GM23338 (cell line): ENCODE data around the gene MERTK. TPM values are rescaled to one million over a fixed set of nuclear protein-coding genes. Genes with fewer than 3 reads are reported as not detected.

Source experiments
- ATAC-seq: fragments of 200-7000 bp; cut with Tn5 transposase; 3 replicates; pipeline ENCODE4 v1.9.1; 2020
- DNase-seq: peaks from one replicate; pipeline ENCODE4 v3.0.0-alpha.2; 2015; ENCODE audit warnings: low spot score
- H2AFZ ChIP-seq: fragments of 200-600 bp; sonication (generic); 2 replicates; pipeline ENCODE4 v1.8.0; 2016; ENCODE audit warnings: antibody characterized with exemption, mild to moderate bottlenecking, moderate library complexity
- H3F3A ChIP-seq: fragments of 200-600 bp; sonication (generic); replicated peaks from 2 replicates; pipeline ENCODE4 v1.8.0; 2017; ENCODE audit warnings: antibody characterized with exemption, mixed run types, low read depth
- H3K27ac ChIP-seq: fragments of 200-600 bp; sonication (generic); 2 replicates; pipeline ENCODE4 v1.6.1; 2016; ENCODE audit warnings: low read depth
- H3K27me3 ChIP-seq: fragments of 200-600 bp; sonication (generic); 2 replicates; pipeline ENCODE4 v1.8.0; 2016; ENCODE audit warnings: mild to moderate bottlenecking, mixed run types, moderate library complexity; ENCODE audit not compliant: insufficient read depth
- H3K36me3 ChIP-seq: fragments of 200-600 bp; sonication (generic); 2 replicates; pipeline ENCODE4 v1.8.0; 2016; ENCODE audit warnings: mild to moderate bottlenecking; ENCODE audit not compliant: insufficient read depth
- H3K4me1 ChIP-seq: fragments of 200-600 bp; sonication (generic); 2 replicates; pipeline ENCODE4 v1.8.0; 2016; ENCODE audit warnings: mild to moderate bottlenecking, moderate library complexity; ENCODE audit not compliant: insufficient read depth
- H3K4me2 ChIP-seq: fragments of 200-600 bp; sonication (generic); 2 replicates; pipeline ENCODE4 v1.7.1; 2017; ENCODE audit warnings: mixed run types
- H3K4me3 ChIP-seq: fragments of 200-600 bp; sonication (generic); 2 replicates; pipeline ENCODE4 v1.6.1; 2016; ENCODE audit warnings: mixed run types
- H3K79me2 ChIP-seq: fragments of 200-600 bp; sonication (generic); replicated peaks from 2 replicates; pipeline ENCODE4 v1.8.0; 2017; ENCODE audit warnings: mild to moderate bottlenecking; ENCODE audit not compliant: insufficient read depth
- H3K9me2 ChIP-seq: fragments of 200-600 bp; sonication (generic); 2 replicates; pipeline ENCODE4 v1.8.0; 2017; ENCODE audit not compliant: insufficient read depth
- H4K20me1 ChIP-seq: fragments of 200-600 bp; sonication (generic); replicated peaks from 2 replicates; pipeline ENCODE4 v1.8.0; 2017; ENCODE audit warnings: mild to moderate bottlenecking; ENCODE audit not compliant: insufficient read depth
- H3K27ac Mint-ChIP-seq: 2 replicates; pipeline ENCODE4 v1.8.0; 2020; ENCODE audit warnings: inconsistent platforms, mild to moderate bottlenecking, moderate library complexity, mixed read lengths
- H3K27me3 Mint-ChIP-seq: 3 replicates; pipeline ENCODE4 v1.8.0; 2022; ENCODE audit warnings: low read depth, mild to moderate bottlenecking, moderate library complexity, mixed read lengths, inconsistent platforms; ENCODE audit not compliant: insufficient read depth, poor library complexity
- H3K36me3 Mint-ChIP-seq: 3 replicates; pipeline ENCODE4 v1.8.0; 2021; ENCODE audit warnings: low read depth, mild to moderate bottlenecking, inconsistent platforms, moderate library complexity, mixed read lengths
- H3K4me1 Mint-ChIP-seq: 3 replicates; pipeline ENCODE4 v1.8.0; 2020; ENCODE audit warnings: mild to moderate bottlenecking, inconsistent platforms, mixed read lengths
- H3K4me3 Mint-ChIP-seq: 3 replicates; pipeline ENCODE4 v1.8.0; 2021; ENCODE audit warnings: moderate library complexity, mild to moderate bottlenecking, inconsistent platforms, mixed read lengths
- H3K9me3 Mint-ChIP-seq: 3 replicates; pipeline ENCODE4 v1.8.0; 2020; ENCODE audit warnings: moderate library complexity, mild to moderate bottlenecking, inconsistent platforms, mixed read lengths
- CREB1 ChIP-seq: fragments of 250-450 bp; sonication (Bioruptor Pico); IDR thresholded peaks from 2 replicates; pipeline ENCODE4 v1.5.0; 2020; ENCODE audit warnings: low read depth, mild to moderate bottlenecking, moderate library complexity
- EZH2 ChIP-seq: fragments of 200-600 bp; sonication (generic); IDR thresholded peaks from one replicate; pipeline ENCODE4 v1.8.0; 2017; ENCODE audit warnings: antibody characterized with exemption, mild to moderate bottlenecking, low read depth; ENCODE audit not compliant: unreplicated experiment
- EZH2phosphoT487 ChIP-seq: fragments of 200-600 bp; sonication (generic); IDR thresholded peaks from one replicate; pipeline ENCODE4 v1.8.1; 2018; ENCODE audit warnings: antibody characterized with exemption; ENCODE audit not compliant: unreplicated experiment
- JUNB ChIP-seq: IDR thresholded peaks from one replicate; pipeline ENCODE4 v1.6.1; 2016; ENCODE audit warnings: antibody characterized with exemption; ENCODE audit not compliant: unreplicated experiment
- NANOG ChIP-seq: IDR thresholded peaks from 2 replicates; pipeline ENCODE4 v1.6.1; 2016; ENCODE audit warnings: antibody characterized with exemption, borderline replicate concordance
- POLR2AphosphoS5 ChIP-seq: IDR thresholded peaks from 2 replicates; pipeline ENCODE4 v1.6.1; 2016; ENCODE audit warnings: antibody characterized with exemption, low read depth
- STAT1 ChIP-seq: IDR thresholded peaks from one replicate; pipeline ENCODE4 v1.6.1; 2016; ENCODE audit warnings: antibody characterized with exemption; ENCODE audit not compliant: unreplicated experiment
- ZNF114 ChIP-seq: fragments of 250-450 bp; sonication (Bioruptor Pico); IDR thresholded peaks from 2 replicates; pipeline ENCODE4 v1.5.0; 2020; ENCODE audit warnings: mild to moderate bottlenecking, moderate library complexity
- ZNF331 ChIP-seq: fragments of 250-450 bp; sonication (Bioruptor Pico); IDR thresholded peaks from 2 replicates; pipeline ENCODE4 v1.5.0; 2020; ENCODE audit warnings: low read depth, mild to moderate bottlenecking, moderate library complexity
- polyA plus RNA-seq: library from polyadenylated mRNA; unstranded; fragments of >200 nt; fragmentation: Nextera tagmentation; extraction: Ambion mirVana; gene quantifications from 2 replicates; pipeline ENCODE4 v1.2.1, GENCODE V29; 2016
- total RNA-seq: library from RNA; depleted of rRNA; stranded (reverse); fragments of >200 nt; shearing (Covaris generic); gene quantifications from 2 replicates; pipeline ENCODE4 v1.2.3, GENCODE V29; 2014
- TF ChIP-seq, protein P1 (sequence below): fragments of 250-450 bp; sonication (Bioruptor Pico); IDR thresholded peaks from 2 replicates; pipeline ENCODE4 v1.5.0; 2020; ENCODE audit warnings: mild to moderate bottlenecking, moderate library complexity
- TF ChIP-seq, protein P2 (sequence below): IDR thresholded peaks from 2 replicates; pipeline ENCODE4 v1.6.1; 2016; ENCODE audit warnings: antibody characterized with exemption
- TF ChIP-seq, protein P3 (sequence below): IDR thresholded peaks from one replicate; pipeline ENCODE4 v1.6.1; 2018; ENCODE audit warnings: antibody characterized with exemption; ENCODE audit not compliant: unreplicated experiment
- TF ChIP-seq, protein P4 (sequence below), 2 experiments: fragments of 200-600 bp in 1 of 2; sonication (generic) in 1 of 2; conservative IDR thresholded peaks; 2 replicates each; pipeline versions ENCODE4 v1.5.1 to v1.6.1; 2016 to 2017; ENCODE audit warnings: antibody characterized with exemption in 2 of 2, low read depth in 2 of 2, mild to moderate bottlenecking in 2 of 2, moderate library complexity in 1 of 2

MERTK gene
- total and polyA plus RNA-seq, 2 experiments from 2014 or later, result 3.0 to 9.0 TPM

DNA sequence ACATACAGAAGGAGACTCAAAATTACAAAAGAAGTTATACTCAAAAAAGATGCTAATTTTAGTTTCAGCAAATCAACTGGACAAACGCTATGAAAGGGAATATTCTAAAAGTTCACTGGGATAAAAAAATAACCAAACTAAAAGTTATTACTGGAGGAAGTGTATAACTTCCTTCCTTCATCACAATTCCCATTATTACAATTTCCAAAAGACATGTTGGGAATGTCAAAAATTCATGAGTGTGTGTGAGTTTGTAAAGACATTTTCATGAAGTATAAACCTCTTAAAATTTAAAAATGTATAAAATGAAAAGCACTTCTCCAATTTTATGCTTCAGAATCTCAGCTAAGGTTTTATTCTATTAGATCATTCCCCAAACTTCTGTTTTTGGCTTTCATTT lies 67.8 kb downstream of the MERTK start:
- Histone ChIP-seq H3K4me3 (no peak overlapping the region), H2AFZ (no peak overlapping the region), H3K27ac (no peak overlapping the region), H4K20me1 (no peaks in the 10 kb centered on the region), H3K79me2 (no peaks in the 10 kb centered on the region), H3K4me2 (no peak overlapping the region), H3K9me2 (0 out of 2 replicates have a peak, but pooled peaks cover 5% of the 10 kb centered on the region), H3F3A (no peaks in the 10 kb centered on the region), H3K27me3 (no peaks in the 10 kb centered on the region), H3K4me1 (peaks cover 6% of the 10 kb centered on the region), H3K36me3 (no peaks in the 10 kb centered on the region)
- H3K27me3 Mint-ChIP-seq, result no peaks in the 10 kb centered on the region
- no peaks in the 10 kb centered on the region for H3K9me3 Mint-ChIP-seq
- no peak for DNase-seq
- no peaks in the 10 kb centered on the region for H3K36me3 Mint-ChIP-seq
- H3K4me3 Mint-ChIP-seq, result no peak overlapping the region
- peaks cover 3% of the 10 kb centered on the region; the same call in 1 of the 3 replicates for H3K4me1 Mint-ChIP-seq
- TF ChIP-seq EZH2 (no peak), ZNF331 (no peak), POLR2AphosphoS5 (no peak), EZH2phosphoT487 (no peak), JUNB (no peak), ZNF114 (no peak), NANOG (no peak), CREB1 (no peak), STAT1 (no peak)
- TF ChIP-seq, protein P1, sequence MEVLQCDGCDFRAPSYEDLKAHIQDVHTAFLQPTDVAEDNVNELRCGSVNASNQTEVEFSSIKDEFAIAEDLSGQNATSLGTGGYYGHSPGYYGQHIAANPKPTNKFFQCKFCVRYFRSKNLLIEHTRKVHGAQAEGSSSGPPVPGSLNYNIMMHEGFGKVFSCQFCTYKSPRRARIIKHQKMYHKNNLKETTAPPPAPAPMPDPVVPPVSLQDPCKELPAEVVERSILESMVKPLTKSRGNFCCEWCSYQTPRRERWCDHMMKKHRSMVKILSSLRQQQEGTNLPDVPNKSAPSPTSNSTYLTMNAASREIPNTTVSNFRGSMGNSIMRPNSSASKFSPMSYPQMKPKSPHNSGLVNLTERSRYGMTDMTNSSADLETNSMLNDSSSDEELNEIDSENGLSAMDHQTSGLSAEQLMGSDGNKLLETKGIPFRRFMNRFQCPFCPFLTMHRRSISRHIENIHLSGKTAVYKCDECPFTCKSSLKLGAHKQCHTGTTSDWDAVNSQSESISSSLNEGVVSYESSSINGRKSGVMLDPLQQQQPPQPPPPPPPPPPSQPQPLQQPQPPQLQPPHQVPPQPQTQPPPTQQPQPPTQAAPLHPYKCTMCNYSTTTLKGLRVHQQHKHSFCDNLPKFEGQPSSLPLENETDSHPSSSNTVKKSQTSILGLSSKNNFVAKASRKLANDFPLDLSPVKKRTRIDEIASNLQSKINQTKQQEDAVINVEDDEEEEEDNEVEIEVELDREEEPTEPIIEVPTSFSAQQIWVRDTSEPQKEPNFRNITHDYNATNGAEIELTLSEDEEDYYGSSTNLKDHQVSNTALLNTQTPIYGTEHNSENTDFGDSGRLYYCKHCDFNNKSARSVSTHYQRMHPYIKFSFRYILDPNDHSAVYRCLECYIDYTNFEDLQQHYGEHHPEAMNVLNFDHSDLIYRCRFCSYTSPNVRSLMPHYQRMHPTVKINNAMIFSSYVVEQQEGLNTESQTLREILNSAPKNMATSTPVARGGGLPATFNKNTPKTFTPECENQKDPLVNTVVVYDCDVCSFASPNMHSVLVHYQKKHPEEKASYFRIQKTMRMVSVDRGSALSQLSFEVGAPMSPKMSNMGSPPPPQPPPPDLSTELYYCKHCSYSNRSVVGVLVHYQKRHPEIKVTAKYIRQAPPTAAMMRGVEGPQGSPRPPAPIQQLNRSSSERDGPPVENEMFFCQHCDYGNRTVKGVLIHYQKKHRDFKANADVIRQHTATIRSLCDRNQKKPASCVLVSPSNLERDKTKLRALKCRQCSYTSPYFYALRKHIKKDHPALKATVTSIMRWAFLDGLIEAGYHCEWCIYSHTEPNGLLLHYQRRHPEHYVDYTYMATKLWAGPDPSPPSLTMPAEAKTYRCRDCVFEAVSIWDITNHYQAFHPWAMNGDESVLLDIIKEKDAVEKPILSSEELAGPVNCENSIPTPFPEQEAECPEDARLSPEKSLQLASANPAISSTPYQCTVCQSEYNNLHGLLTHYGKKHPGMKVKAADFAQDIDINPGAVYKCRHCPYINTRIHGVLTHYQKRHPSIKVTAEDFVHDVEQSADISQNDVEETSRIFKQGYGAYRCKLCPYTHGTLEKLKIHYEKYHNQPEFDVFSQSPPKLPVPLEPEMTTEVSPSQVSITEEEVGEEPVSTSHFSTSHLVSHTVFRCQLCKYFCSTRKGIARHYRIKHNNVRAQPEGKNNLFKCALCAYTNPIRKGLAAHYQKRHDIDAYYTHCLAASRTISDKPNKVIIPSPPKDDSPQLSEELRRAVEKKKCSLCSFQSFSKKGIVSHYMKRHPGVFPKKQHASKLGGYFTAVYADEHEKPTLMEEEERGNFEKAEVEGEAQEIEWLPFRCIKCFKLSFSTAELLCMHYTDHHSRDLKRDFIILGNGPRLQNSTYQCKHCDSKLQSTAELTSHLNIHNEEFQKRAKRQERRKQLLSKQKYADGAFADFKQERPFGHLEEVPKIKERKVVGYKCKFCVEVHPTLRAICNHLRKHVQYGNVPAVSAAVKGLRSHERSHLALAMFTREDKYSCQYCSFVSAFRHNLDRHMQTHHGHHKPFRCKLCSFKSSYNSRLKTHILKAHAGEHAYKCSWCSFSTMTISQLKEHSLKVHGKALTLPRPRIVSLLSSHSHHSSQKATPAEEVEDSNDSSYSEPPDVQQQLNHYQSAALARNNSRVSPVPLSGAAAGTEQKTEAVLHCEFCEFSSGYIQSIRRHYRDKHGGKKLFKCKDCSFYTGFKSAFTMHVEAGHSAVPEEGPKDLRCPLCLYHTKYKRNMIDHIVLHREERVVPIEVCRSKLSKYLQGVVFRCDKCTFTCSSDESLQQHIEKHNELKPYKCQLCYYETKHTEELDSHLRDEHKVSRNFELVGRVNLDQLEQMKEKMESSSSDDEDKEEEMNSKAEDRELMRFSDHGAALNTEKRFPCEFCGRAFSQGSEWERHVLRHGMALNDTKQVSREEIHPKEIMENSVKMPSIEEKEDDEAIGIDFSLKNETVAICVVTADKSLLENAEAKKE, result no peak
- TF ChIP-seq, protein P2, sequence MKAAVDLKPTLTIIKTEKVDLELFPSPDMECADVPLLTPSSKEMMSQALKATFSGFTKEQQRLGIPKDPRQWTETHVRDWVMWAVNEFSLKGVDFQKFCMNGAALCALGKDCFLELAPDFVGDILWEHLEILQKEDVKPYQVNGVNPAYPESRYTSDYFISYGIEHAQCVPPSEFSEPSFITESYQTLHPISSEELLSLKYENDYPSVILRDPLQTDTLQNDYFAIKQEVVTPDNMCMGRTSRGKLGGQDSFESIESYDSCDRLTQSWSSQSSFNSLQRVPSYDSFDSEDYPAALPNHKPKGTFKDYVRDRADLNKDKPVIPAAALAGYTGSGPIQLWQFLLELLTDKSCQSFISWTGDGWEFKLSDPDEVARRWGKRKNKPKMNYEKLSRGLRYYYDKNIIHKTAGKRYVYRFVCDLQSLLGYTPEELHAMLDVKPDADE, result no peak
- TF ChIP-seq, protein P3, sequence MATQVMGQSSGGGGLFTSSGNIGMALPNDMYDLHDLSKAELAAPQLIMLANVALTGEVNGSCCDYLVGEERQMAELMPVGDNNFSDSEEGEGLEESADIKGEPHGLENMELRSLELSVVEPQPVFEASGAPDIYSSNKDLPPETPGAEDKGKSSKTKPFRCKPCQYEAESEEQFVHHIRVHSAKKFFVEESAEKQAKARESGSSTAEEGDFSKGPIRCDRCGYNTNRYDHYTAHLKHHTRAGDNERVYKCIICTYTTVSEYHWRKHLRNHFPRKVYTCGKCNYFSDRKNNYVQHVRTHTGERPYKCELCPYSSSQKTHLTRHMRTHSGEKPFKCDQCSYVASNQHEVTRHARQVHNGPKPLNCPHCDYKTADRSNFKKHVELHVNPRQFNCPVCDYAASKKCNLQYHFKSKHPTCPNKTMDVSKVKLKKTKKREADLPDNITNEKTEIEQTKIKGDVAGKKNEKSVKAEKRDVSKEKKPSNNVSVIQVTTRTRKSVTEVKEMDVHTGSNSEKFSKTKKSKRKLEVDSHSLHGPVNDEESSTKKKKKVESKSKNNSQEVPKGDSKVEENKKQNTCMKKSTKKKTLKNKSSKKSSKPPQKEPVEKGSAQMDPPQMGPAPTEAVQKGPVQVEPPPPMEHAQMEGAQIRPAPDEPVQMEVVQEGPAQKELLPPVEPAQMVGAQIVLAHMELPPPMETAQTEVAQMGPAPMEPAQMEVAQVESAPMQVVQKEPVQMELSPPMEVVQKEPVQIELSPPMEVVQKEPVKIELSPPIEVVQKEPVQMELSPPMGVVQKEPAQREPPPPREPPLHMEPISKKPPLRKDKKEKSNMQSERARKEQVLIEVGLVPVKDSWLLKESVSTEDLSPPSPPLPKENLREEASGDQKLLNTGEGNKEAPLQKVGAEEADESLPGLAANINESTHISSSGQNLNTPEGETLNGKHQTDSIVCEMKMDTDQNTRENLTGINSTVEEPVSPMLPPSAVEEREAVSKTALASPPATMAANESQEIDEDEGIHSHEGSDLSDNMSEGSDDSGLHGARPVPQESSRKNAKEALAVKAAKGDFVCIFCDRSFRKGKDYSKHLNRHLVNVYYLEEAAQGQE, result no peak
- TF ChIP-seq, protein P4, sequence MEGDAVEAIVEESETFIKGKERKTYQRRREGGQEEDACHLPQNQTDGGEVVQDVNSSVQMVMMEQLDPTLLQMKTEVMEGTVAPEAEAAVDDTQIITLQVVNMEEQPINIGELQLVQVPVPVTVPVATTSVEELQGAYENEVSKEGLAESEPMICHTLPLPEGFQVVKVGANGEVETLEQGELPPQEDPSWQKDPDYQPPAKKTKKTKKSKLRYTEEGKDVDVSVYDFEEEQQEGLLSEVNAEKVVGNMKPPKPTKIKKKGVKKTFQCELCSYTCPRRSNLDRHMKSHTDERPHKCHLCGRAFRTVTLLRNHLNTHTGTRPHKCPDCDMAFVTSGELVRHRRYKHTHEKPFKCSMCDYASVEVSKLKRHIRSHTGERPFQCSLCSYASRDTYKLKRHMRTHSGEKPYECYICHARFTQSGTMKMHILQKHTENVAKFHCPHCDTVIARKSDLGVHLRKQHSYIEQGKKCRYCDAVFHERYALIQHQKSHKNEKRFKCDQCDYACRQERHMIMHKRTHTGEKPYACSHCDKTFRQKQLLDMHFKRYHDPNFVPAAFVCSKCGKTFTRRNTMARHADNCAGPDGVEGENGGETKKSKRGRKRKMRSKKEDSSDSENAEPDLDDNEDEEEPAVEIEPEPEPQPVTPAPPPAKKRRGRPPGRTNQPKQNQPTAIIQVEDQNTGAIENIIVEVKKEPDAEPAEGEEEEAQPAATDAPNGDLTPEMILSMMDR (conservative IDR thresholded peaks at IDR 0.05; ENCODE audit: low read depth in 2 of 2), result no peak
- no peak overlapping the region for H3K27ac Mint-ChIP-seq
- ATAC-seq, result no peak
